ENCODE measurements around the gene CCM2. TPM values are rescaled to one million over a fixed set of nuclear protein-coding genes. Genes with fewer than 3 reads are reported as not detected.

The CCM2 gene
- total and polyA plus RNA-seq, 12 donors: 36.1 to 84.5 (median 50.7) TPM

DNA sequence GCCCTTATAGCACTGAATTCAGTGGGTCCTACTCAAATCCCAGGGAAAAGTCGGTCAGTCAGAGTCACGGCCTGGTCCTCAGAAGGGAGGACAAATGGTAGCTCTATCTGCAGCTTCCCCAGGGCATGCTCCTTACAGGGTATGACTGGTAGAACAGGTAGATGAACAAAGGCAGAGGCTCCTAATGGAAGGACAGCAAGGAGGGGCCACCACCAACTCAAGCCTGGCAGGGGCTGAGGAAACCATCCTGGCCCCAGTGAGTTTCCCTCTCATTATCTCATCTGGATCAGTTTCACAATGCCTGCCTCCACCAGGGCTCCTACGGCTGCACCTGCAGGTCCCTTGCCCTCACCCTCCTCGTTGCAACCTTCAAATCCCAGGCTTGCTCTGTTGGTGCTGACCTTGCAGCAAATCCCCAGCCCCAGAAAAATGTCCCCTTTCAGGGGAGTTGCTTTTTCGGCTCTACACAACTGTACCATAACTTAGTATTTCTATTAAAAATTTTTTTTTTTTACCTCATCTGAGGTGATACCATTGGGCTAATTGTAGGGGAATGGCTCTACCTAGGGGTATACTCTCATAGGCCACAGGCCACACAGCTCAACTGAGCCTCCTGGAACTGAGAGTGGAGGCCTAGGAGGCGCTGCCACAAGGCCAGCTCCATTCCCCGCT, 18.8 kb upstream of the CCM2 start:
- 86 to 95% (median 91%) methylated on average over 7 of the region's 7 CpGs for WGBS, 4 donors
- peak overlapping the region in 4 of 5 donors; percentile 24 to 89 (median 50) for H3K27ac ChIP-seq

DNA sequence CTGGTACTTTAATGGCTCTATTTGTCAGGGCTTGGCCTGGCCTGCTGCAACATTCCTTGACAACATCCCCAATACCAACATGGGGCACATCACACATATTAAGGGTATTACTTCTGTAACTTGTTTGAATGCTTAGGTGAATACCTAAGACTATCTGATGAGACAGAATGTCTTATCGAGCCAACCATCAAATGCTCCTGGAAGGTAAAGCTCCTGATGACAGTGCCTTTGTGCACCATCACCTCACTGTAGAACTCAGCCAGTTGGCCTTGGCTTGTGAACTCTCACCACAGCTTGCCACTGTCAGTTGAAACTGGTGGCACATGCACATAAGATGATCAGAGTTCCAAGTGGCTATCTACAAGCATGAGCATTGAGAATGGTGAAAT, 17.5 kb upstream of the CCM2 start:
- H3K36me3 ChIP-seq (replicated peaks in 1 of 2): peaks cover 0 to 33% of the 10 kb centered on the region in 2 donors

More for the DNA sequence above, 18.8 kb upstream of the CCM2 start:
- TF ChIP-seq, protein P1, sequence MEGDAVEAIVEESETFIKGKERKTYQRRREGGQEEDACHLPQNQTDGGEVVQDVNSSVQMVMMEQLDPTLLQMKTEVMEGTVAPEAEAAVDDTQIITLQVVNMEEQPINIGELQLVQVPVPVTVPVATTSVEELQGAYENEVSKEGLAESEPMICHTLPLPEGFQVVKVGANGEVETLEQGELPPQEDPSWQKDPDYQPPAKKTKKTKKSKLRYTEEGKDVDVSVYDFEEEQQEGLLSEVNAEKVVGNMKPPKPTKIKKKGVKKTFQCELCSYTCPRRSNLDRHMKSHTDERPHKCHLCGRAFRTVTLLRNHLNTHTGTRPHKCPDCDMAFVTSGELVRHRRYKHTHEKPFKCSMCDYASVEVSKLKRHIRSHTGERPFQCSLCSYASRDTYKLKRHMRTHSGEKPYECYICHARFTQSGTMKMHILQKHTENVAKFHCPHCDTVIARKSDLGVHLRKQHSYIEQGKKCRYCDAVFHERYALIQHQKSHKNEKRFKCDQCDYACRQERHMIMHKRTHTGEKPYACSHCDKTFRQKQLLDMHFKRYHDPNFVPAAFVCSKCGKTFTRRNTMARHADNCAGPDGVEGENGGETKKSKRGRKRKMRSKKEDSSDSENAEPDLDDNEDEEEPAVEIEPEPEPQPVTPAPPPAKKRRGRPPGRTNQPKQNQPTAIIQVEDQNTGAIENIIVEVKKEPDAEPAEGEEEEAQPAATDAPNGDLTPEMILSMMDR (IDR thresholded peaks at IDR 0.05): no peak
- no peak for TF ChIP-seq POLR2A (IDR thresholded peaks at IDR 0.05)
- Histone ChIP-seq H3K27me3 (no peaks in the 10 kb centered on the region), H3K4me1 (replicated peaks in 1 of 2) (peaks cover 5 to 17% of the 10 kb centered on the region in 2 donors), H3K4me3 (no peak overlapping the region), H3K9me3 (replicated peaks in 1 of 3) (no peaks in the 10 kb centered on the region), H3K36me3 (replicated peaks in 1 of 2) (peaks cover 0 to 33% of the 10 kb centered on the region in 2 donors)
- no peak for DNase-seq
- intact Hi-C loops (cut with DNase I): no loop called here

DNA sequence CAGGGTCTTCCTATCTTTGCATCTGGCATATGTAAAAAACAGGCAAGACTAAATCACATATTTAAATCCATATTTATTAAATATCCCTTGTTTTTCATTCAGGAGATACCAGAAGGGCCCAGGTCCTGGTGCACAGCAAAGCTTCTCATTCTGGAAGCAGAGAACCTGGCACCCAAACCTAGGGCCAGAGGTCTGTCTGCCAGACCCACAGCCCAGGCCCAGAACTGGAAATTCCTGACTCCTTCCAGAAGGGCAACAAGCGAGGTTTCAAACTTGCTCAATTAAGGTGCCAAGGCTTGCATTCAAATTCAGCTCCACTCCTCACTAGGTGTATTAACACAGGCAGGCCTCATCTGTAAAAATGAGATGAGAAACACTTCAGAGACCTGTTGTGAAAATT, 17.0 kb upstream of the CCM2 start:
- intact Hi-C loops (cut with DNase I): no loop called here
- no peak for DNase-seq
- 86 to 100% (median 94%) methylated on average over 1 of the region's 1 CpG for WGBS, 4 donors

More for the DNA sequence above, 17.5 kb upstream of the CCM2 start:
- Histone ChIP-seq H3K27me3 (no peaks in the 10 kb centered on the region), H3K27ac (no peak overlapping the region), H3K9me3 (replicated peaks in 1 of 3) (no peaks in the 10 kb centered on the region), H3K4me1 (replicated peaks in 1 of 2) (peaks cover 15 to 22% of the 10 kb centered on the region in 2 donors), H3K4me3 (no peak overlapping the region)
- WGBS, 4 donors: 80 to 100% (median 90%) methylated on average over 1 of the region's 1 CpG
- no peak for DNase-seq
- intact Hi-C loops (cut with DNase I): no loop called here
- TF ChIP-seq, protein P1 (IDR thresholded peaks at IDR 0.05): no peak
- no peak for TF ChIP-seq POLR2A (IDR thresholded peaks at IDR 0.05)

DNA sequence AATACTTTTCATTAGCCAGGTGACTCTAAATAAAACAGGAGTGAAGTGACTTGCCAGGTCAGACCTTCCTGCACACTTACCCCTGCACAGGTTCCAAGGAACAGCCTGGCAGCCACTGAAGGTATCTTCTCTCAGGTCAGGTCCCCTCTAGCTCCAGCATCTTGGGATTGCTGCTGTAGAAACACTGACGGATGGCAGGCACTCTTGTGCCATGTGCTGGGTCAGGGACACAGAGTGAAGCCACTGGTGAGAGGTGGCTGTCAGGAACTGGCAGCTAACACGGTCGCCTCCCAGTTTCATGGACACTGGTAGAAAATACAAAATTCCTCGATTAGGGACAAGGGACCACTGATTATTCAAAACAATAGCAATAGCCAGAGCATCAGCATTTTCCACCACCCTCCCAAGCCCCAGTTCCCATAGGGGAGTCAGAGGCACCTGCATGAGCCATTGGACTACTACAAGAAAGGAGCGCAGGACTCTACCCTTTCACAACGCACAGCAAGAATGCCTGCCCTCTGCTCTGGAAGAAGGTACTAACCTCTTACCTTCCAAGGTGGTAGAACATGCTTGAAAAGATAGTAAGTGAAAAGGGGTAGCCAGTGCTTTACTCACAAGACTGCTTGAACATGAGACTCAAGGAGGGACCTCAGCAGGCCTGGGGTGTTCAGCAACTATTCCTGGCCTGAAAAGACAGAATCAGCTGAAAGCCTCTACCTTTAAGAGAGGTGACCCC, 16.1 kb upstream of the CCM2 start:
- TF ChIP-seq POLR2A (IDR thresholded peaks at IDR 0.05): no peak
- TF ChIP-seq, protein P1 (IDR thresholded peaks at IDR 0.05): no peak
- Histone ChIP-seq H3K36me3 (replicated peaks in 1 of 2) (peaks cover 0 to 33% of the 10 kb centered on the region in 2 donors), H3K4me1 (replicated peaks in 1 of 2) (peaks cover 16 to 25% of the 10 kb centered on the region in 2 donors), H3K4me3 (no peak overlapping the region), H3K27me3 (no peaks in the 10 kb centered on the region), H3K9me3 (replicated peaks in 1 of 3) (no peaks in the 10 kb centered on the region), H3K27ac (peak overlapping the region in 2 of 5 donors; percentile 7 to 24)
- no peak for DNase-seq
- 64 to 77% (median 72%) methylated on average over 5 to 6 of the region's 6 CpGs for WGBS, 4 donors
- intact Hi-C loops (cut with DNase I): no loop called here

More for the DNA sequence above, 17.0 kb upstream of the CCM2 start:
- H3K27ac ChIP-seq: no peak overlapping the region
- TF ChIP-seq, protein P1 (IDR thresholded peaks at IDR 0.05): no peak
- no peak for TF ChIP-seq POLR2A (IDR thresholded peaks at IDR 0.05)
- no peaks in the 10 kb centered on the region for H3K27me3 ChIP-seq
- no peak overlapping the region for H3K4me3 ChIP-seq
- peaks cover 0 to 33% of the 10 kb centered on the region in 2 donors for H3K36me3 ChIP-seq (replicated peaks in 1 of 2)
- peaks cover 16 to 24% of the 10 kb centered on the region in 2 donors for H3K4me1 ChIP-seq (replicated peaks in 1 of 2)
- no peaks in the 10 kb centered on the region for H3K9me3 ChIP-seq (replicated peaks in 1 of 3)
